OCI-LY3 (cell line): ENCODE data around the gene ZNF423.

ENCODE experiments used
- H2AFZ ChIP-seq: fragments of 200-600, 300-600 bp; shearing (Covaris generic); 2 replicates; pipeline ENCODE4 v1.6.0; 2014; ENCODE audit warnings: antibody characterized with exemption, low read depth, low read length
- H3K27ac ChIP-seq: fragments of 200-600, 300-600 bp; sonication (generic); 2 replicates; pipeline ENCODE4 v1.5.1; 2014; ENCODE audit warnings: mild to moderate bottlenecking, low read length, moderate library complexity, mixed read lengths
- H3K27me3 ChIP-seq: fragments of 200-600, 300-600 bp; sonication (generic); 2 replicates; pipeline ENCODE4 v1.6.1; 2014; ENCODE audit warnings: low read depth, low read length, mixed read lengths
- H3K36me3 ChIP-seq: fragments of 200-600, 300-600 bp; sonication (generic); replicated peaks from 2 replicates; pipeline ENCODE3; 2014; ENCODE audit warnings: low read depth, low read length, mixed read lengths
- H3K4me1 ChIP-seq: fragments of 300-600, 200-600 bp; sonication (generic); 2 replicates; pipeline ENCODE4 v1.6.1; 2014; ENCODE audit warnings: low read length, mixed read lengths
- H3K4me2 ChIP-seq: fragments of 200-600, 300-600 bp; sonication (generic); 2 replicates; pipeline ENCODE4 v1.6.1; 2014; ENCODE audit warnings: low read length, mixed read lengths
- H3K4me3 ChIP-seq: fragments of 300-600, 200-600 bp; sonication (generic); 2 replicates; pipeline ENCODE4 v1.5.1; 2014; ENCODE audit warnings: antibody characterized with exemption, mild to moderate bottlenecking, low read length, moderate library complexity
- H3K79me2 ChIP-seq: fragments of 300-600, 200-600 bp; shearing (Covaris generic); 2 replicates; pipeline ENCODE4 v1.6.1; 2014; ENCODE audit warnings: mild to moderate bottlenecking, low read length, mixed read lengths
- H3K9ac ChIP-seq: fragments of 300-600, 200-600 bp; shearing (Covaris generic); 2 replicates; pipeline ENCODE4 v1.6.0; 2014; ENCODE audit warnings: mild to moderate bottlenecking, low read length, moderate library complexity
- H3K9me3 ChIP-seq: fragments of 200-600, 300-600 bp; shearing (Covaris generic); 2 replicates; pipeline ENCODE4 v1.6.1; 2014; ENCODE audit warnings: low read length, mixed read lengths; ENCODE audit not compliant: insufficient read depth
- H4K20me1 ChIP-seq: fragments of 200-600, 300-600 bp; sonication (generic); 2 replicates; pipeline ENCODE4 v1.6.1; 2016; ENCODE audit warnings: low read length, mixed read lengths; ENCODE audit not compliant: insufficient read depth
- EZH2phosphoT487 ChIP-seq: fragments of 200-600 bp; shearing (Covaris generic); IDR thresholded peaks from 2 replicates; pipeline ENCODE4 v1.6.1; 2018; ENCODE audit warnings: antibody characterized with exemption, mixed run types, low read depth
- TF ChIP-seq, protein P1 (sequence below): fragments of 200-600, 300-600 bp; sonication (generic); IDR thresholded peaks from 2 replicates; pipeline ENCODE4 v1.5.1; 2014; ENCODE audit warnings: antibody characterized with exemption, low read length, low read depth

ZNF423 gene

DNA sequence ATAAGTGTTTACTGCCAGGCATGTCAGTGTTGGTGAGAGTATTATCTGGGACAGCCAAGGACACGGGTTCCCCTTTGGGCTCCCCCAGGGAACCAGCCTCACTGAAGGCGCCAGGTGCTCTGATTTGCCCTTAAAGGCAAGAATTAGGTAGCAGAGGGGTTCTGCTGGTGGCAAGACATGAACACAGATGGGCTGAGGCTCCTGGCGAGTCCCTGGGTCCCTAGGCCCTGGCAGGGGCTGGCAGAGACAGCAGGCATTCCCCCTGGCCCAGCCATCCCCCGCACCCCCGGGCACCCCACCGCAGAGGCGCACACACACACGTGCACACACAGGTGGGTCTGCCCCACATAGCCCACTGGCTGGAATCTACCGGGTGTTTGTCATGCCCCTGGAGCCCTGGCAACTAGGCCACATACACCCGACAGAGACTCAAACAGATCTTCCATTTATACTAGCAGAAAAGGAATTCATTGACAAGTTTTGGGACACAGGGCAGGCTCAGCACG, 329.0 kb downstream of the ZNF423 start:
- no peak overlapping the region for H3K27ac ChIP-seq
- no peaks in the 10 kb centered on the region for H3K79me2 ChIP-seq
- no peak overlapping the region for H3K4me2 ChIP-seq
- H2AFZ ChIP-seq = no peak overlapping the region
- H3K27me3 ChIP-seq = peaks cover 43% of the 10 kb centered on the region
- TF ChIP-seq, protein P1, sequence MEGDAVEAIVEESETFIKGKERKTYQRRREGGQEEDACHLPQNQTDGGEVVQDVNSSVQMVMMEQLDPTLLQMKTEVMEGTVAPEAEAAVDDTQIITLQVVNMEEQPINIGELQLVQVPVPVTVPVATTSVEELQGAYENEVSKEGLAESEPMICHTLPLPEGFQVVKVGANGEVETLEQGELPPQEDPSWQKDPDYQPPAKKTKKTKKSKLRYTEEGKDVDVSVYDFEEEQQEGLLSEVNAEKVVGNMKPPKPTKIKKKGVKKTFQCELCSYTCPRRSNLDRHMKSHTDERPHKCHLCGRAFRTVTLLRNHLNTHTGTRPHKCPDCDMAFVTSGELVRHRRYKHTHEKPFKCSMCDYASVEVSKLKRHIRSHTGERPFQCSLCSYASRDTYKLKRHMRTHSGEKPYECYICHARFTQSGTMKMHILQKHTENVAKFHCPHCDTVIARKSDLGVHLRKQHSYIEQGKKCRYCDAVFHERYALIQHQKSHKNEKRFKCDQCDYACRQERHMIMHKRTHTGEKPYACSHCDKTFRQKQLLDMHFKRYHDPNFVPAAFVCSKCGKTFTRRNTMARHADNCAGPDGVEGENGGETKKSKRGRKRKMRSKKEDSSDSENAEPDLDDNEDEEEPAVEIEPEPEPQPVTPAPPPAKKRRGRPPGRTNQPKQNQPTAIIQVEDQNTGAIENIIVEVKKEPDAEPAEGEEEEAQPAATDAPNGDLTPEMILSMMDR = no peak
- no peak for TF ChIP-seq EZH2phosphoT487
- H3K36me3 ChIP-seq = no peaks in the 10 kb centered on the region
- no peaks in the 10 kb centered on the region for H4K20me1 ChIP-seq
- H3K9me3 ChIP-seq = no peaks in the 10 kb centered on the region
- no peak overlapping the region for H3K9ac ChIP-seq
- no peaks in the 10 kb centered on the region; the same call in 1 of the 2 replicates for H3K4me1 ChIP-seq
- H3K4me3 ChIP-seq = no peak overlapping the region

DNA sequence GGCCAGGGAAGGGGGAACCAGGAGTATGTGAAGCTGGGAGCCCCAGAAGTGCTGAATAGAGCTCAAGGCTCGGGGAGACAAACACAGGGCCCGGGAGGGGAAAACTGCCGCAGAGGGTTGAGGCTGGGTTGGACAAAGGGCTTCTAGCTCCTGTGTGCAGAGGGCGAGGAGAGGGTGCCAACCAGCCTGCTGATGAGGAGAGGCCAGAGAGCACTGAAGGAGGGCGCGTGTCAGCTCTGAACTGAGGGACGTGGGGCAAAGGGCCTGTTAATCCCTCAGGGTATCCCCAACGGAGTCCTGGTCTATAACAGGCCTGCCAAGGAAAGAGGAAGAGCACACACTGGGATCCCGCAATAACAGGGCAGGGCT, 331.0 kb downstream of the ZNF423 start:
- Histone ChIP-seq H3K4me1 (no peaks in the 10 kb centered on the region; the same call in 1 of the 2 replicates), H3K4me3 (no peak overlapping the region), H3K4me2 (no peak overlapping the region), H2AFZ (no peak overlapping the region), H3K36me3 (no peaks in the 10 kb centered on the region), H3K9me3 (no peaks in the 10 kb centered on the region), H3K27me3 (peaks cover 28% of the 10 kb centered on the region), H3K9ac (no peak overlapping the region), H3K27ac (no peak overlapping the region), H4K20me1 (no peaks in the 10 kb centered on the region), H3K79me2 (no peaks in the 10 kb centered on the region)
- TF ChIP-seq, protein P1 = no peak
- TF ChIP-seq EZH2phosphoT487 = no peak

DNA sequence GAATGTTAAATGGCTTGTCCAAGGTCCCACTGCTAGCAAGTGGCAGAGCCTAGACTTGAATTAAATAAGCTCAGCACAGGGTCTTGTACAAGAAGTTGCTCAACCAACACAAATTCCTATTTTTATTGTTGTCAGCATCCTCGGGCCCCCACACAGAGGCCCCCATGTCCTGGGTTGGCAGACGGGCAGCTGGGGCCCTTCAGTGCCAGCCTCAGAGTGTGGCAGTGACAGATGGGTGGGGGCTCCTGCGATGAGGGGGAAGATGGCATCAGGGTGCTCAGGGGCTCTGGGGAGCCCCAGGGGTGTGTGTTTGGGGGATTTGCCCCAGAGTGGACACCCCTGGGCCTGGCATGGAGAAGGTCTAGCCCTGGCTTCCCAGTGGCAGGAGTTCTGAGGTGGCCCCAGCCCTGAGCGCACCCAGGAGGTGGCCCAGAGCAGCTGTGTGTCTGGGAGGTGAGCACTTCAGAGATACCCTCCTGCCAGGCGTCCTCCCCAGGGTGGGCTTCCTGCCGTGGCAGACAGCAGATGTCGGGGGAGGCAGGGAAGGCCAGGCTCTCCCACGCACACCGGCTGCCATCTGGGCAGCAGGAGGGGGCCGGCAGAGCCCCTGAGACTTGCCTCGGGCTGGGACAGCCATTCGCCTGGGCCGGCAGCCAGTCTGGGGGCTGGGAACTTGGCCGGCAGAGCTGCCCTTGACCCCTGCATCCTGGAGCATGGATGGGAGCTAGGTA, 331.5 kb downstream of the ZNF423 start:
- H3K27ac ChIP-seq = no peak overlapping the region
- no peak for TF ChIP-seq EZH2phosphoT487
- TF ChIP-seq, protein P1 = no peak

GRCh38 chr16:49523435-49524159, 332.3 kb downstream of the ZNF423 start:
- no peaks in the 10 kb centered on the region for H3K79me2 ChIP-seq
- H3K9ac ChIP-seq = no peak overlapping the region
- H3K4me1 ChIP-seq = no peaks in the 10 kb centered on the region
- H3K9me3 ChIP-seq = no peaks in the 10 kb centered on the region
- no peak overlapping the region for H3K4me2 ChIP-seq
- H3K27me3 ChIP-seq = peaks cover 16% of the 10 kb centered on the region
- H3K4me3 ChIP-seq = no peak overlapping the region
- no peak overlapping the region for H2AFZ ChIP-seq
- no peak overlapping the region for H3K27ac ChIP-seq
- TF ChIP-seq EZH2phosphoT487 = no peak
- H3K36me3 ChIP-seq = no peaks in the 10 kb centered on the region
- no peaks in the 10 kb centered on the region for H4K20me1 ChIP-seq

More for the DNA sequence above, 331.5 kb downstream of the ZNF423 start:
- H3K4me2 ChIP-seq = no peak overlapping the region
- H3K4me1 ChIP-seq = no peaks in the 10 kb centered on the region
- H3K9ac ChIP-seq = no peak overlapping the region
- H3K79me2 ChIP-seq = no peaks in the 10 kb centered on the region
- no peak overlapping the region for H2AFZ ChIP-seq
- H3K36me3 ChIP-seq = no peaks in the 10 kb centered on the region
- no peaks in the 10 kb centered on the region for H4K20me1 ChIP-seq
- H3K27me3 ChIP-seq = peaks cover 22% of the 10 kb centered on the region
- H3K9me3 ChIP-seq = no peaks in the 10 kb centered on the region
- H3K4me3 ChIP-seq = no peak overlapping the region
